ENCODE data around the gene C1QTNF5. TPM values are rescaled to one million over a fixed set of nuclear protein-coding genes. Genes with fewer than 3 reads are reported as not detected.
A peak's percentile ranks its signal among the peaks of the same experiment; 100 is the strongest.

Gene C1QTNF5
- polyA plus RNA-seq, 2 of the 4 experiments (the other 2 are of a cell fraction) = not detected

DNA sequence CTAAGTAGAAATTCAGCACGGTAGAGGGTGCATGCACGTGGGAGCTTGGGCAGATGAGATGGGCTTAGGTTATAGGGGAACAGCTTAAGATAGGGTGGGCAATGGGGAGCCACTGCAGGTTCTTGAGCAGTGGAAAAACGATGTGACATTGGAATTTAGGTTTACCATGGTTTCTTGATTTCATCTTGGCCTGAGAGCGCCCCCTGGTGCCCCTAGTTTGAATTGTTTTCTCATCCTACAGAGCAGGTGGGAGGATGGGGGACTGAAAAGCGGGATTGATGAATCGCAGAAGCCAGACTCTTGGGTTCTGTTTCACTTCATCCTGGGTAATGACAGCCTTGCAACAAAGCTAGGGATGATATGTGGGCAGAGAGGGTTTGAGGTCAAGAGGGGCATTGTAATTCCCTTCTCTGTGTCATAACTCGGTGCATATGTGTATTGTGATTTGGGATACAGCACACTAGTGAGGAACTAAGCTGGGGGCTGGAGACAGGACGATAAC is 17.1 kb downstream of the C1QTNF5 start (continued):
- TF ChIP-seq, protein P1, sequence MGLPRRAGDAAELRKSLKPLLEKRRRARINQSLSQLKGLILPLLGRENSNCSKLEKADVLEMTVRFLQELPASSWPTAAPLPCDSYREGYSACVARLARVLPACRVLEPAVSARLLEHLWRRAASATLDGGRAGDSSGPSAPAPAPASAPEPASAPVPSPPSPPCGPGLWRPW (IDR thresholded peaks at IDR 0.05) = no peak
- TF ChIP-seq HOXB13 (CRISPR knock-in tag; IDR thresholded peaks at IDR 0.05; ENCODE audit: low read depth) = no peak
- no peak for TF ChIP-seq CHD2 (IDR thresholded peaks at IDR 0.05; ENCODE audit: low read length, partially characterized antibody)
- TF ChIP-seq, protein P2, sequence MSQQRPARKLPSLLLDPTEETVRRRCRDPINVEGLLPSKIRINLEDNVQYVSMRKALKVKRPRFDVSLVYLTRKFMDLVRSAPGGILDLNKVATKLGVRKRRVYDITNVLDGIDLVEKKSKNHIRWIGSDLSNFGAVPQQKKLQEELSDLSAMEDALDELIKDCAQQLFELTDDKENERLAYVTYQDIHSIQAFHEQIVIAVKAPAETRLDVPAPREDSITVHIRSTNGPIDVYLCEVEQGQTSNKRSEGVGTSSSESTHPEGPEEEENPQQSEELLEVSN (IDR thresholded peaks at IDR 0.05; ENCODE audit: borderline replicate concordance, low read depth) = no peak
- no peak for TF ChIP-seq CHD4 (IDR thresholded peaks at IDR 0.05; ENCODE audit: borderline replicate concordance)
- TF ChIP-seq RAD21 (conservative IDR thresholded peaks at IDR 0.05 in 1 of 2, IDR thresholded peaks at IDR 0.05 in 1 of 2) = peak; percentile 47 to 64; a peak in 4 of 5 replicates
- peak; percentile 43; the same call in 2 of the 3 replicates for TF ChIP-seq SMC3 (IDR thresholded peaks at IDR 0.05)
- TF ChIP-seq POLR2AphosphoS2 (conservative IDR thresholded peaks at IDR 0.05; ENCODE audit: low read length) = no peak
- no peak for TF ChIP-seq PHF8 (IDR thresholded peaks at IDR 0.05; ENCODE audit: borderline replicate concordance, low read depth)
- TF ChIP-seq CBX8 (IDR thresholded peaks at IDR 0.05) = no peak
- TF ChIP-seq ESRRA (IDR thresholded peaks at IDR 0.05; ENCODE audit: borderline replicate concordance, low read length) = no peak

DNA sequence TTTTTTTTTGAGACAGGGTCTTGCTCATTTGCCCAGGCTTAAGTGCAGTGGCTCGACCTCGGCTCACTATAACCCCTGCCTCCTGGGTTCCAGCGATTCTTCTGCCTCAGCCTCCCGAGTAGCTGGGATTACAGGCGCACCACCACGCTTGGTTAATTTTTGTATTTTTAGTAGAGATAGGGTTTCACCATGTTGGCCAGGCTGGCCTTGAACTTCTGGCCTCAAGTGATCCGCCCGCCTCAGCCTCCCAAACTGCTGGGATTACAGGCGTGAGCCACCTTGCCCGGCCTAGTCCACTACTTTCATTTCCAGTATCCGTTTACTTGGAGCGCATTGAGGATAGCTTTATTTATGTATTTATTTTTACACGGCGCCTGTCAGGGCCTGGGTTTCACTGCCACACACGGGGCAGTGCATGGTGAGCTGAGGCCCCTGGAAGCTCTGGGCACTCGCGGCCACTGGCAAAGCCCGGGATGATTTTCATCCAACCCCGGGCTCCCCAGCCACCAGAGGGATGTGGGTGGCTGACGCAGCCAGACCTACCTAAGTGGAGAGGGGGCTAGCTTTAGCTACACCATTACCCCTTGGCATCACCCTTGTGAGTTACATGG is 17.7 kb downstream of the C1QTNF5 start:
- no peak for ATAC-seq
- Histone ChIP-seq H3K27ac (no peak overlapping the region), H3K4me1 (peaks cover 28% of the 10 kb centered on the region), H3K4me2 (no peak overlapping the region), H3K9me3 (no peaks in the 10 kb centered on the region), H3K4me3 (no peak overlapping the region)
- no peak for FAIRE-seq
- ChIA-PET POLR2A (interaction anchor here (1.2 kb wide), 1 partner anchor 154 kb away, joined by 3 read pairs; no protein-coding TSS in a partner anchor), CTCF (interaction anchor here (0.7 to 11.6 kb wide), 35 partner anchors 8 to 220 kb away, joined by 3 to 160 read pairs (median 6); partner anchors contain the start of genes C1QTNF5, CBL and RNF26)
- WGBS (ENCODE audit: missing lambda C conversion rate) = 95% methylated on average over 18 of the region's 20 CpGs
- TF ChIP-seq, protein P3, sequence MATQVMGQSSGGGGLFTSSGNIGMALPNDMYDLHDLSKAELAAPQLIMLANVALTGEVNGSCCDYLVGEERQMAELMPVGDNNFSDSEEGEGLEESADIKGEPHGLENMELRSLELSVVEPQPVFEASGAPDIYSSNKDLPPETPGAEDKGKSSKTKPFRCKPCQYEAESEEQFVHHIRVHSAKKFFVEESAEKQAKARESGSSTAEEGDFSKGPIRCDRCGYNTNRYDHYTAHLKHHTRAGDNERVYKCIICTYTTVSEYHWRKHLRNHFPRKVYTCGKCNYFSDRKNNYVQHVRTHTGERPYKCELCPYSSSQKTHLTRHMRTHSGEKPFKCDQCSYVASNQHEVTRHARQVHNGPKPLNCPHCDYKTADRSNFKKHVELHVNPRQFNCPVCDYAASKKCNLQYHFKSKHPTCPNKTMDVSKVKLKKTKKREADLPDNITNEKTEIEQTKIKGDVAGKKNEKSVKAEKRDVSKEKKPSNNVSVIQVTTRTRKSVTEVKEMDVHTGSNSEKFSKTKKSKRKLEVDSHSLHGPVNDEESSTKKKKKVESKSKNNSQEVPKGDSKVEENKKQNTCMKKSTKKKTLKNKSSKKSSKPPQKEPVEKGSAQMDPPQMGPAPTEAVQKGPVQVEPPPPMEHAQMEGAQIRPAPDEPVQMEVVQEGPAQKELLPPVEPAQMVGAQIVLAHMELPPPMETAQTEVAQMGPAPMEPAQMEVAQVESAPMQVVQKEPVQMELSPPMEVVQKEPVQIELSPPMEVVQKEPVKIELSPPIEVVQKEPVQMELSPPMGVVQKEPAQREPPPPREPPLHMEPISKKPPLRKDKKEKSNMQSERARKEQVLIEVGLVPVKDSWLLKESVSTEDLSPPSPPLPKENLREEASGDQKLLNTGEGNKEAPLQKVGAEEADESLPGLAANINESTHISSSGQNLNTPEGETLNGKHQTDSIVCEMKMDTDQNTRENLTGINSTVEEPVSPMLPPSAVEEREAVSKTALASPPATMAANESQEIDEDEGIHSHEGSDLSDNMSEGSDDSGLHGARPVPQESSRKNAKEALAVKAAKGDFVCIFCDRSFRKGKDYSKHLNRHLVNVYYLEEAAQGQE (IDR thresholded peaks at IDR 0.05) = no peak
- no peak for TF ChIP-seq MYC (IDR thresholded peaks at IDR 0.05; ENCODE audit: borderline replicate concordance, low read length)
- TF ChIP-seq CEBPB (IDR thresholded peaks at IDR 0.05) = no peak
- TF ChIP-seq FOSB (CRISPR knock-in tag; IDR thresholded peaks at IDR 0.05) = no peak
- no peak for TF ChIP-seq SREBF2 (IDR thresholded peaks at IDR 0.05)
- TF ChIP-seq JUN (IDR thresholded peaks at IDR 0.05) = no peak
- TF ChIP-seq RCOR1 (IDR thresholded peaks at IDR 0.05; ENCODE audit: low read depth, low read length) = no peak
- TF ChIP-seq, protein P4, sequence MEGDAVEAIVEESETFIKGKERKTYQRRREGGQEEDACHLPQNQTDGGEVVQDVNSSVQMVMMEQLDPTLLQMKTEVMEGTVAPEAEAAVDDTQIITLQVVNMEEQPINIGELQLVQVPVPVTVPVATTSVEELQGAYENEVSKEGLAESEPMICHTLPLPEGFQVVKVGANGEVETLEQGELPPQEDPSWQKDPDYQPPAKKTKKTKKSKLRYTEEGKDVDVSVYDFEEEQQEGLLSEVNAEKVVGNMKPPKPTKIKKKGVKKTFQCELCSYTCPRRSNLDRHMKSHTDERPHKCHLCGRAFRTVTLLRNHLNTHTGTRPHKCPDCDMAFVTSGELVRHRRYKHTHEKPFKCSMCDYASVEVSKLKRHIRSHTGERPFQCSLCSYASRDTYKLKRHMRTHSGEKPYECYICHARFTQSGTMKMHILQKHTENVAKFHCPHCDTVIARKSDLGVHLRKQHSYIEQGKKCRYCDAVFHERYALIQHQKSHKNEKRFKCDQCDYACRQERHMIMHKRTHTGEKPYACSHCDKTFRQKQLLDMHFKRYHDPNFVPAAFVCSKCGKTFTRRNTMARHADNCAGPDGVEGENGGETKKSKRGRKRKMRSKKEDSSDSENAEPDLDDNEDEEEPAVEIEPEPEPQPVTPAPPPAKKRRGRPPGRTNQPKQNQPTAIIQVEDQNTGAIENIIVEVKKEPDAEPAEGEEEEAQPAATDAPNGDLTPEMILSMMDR (IDR thresholded peaks at IDR 0.05) = no peak
- TF ChIP-seq ZFP36 (IDR thresholded peaks at IDR 0.05; ENCODE audit: borderline replicate concordance, partially characterized antibody) = no peak
- TF ChIP-seq, protein P2 (IDR thresholded peaks at IDR 0.05; ENCODE audit: borderline replicate concordance, low read depth) = no peak
- TF ChIP-seq PHF8 (IDR thresholded peaks at IDR 0.05; ENCODE audit: borderline replicate concordance, low read depth) = no peak
- no peak for TF ChIP-seq NPAS2 (CRISPR knock-in tag; IDR thresholded peaks at IDR 0.05; ENCODE audit: borderline replicate concordance)
- TF ChIP-seq, protein P5, sequence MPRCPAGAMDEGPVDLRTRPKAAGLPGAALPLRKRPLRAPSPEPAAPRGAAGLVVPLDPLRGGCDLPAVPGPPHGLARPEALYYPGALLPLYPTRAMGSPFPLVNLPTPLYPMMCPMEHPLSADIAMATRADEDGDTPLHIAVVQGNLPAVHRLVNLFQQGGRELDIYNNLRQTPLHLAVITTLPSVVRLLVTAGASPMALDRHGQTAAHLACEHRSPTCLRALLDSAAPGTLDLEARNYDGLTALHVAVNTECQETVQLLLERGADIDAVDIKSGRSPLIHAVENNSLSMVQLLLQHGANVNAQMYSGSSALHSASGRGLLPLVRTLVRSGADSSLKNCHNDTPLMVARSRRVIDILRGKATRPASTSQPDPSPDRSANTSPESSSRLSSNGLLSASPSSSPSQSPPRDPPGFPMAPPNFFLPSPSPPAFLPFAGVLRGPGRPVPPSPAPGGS (IDR thresholded peaks at IDR 0.05) = no peak
- no peak for TF ChIP-seq CBX8 (IDR thresholded peaks at IDR 0.05)
- TF ChIP-seq, protein P6, sequence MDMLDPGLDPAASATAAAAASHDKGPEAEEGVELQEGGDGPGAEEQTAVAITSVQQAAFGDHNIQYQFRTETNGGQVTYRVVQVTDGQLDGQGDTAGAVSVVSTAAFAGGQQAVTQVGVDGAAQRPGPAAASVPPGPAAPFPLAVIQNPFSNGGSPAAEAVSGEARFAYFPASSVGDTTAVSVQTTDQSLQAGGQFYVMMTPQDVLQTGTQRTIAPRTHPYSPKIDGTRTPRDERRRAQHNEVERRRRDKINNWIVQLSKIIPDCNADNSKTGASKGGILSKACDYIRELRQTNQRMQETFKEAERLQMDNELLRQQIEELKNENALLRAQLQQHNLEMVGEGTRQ (IDR thresholded peaks at IDR 0.05) = no peak
- TF ChIP-seq TFCP2L1 (CRISPR knock-in tag; IDR thresholded peaks at IDR 0.05) = no peak
- no peak for TF ChIP-seq CBX2 (IDR thresholded peaks at IDR 0.05; ENCODE audit: borderline replicate concordance, low read depth)
- DNase-seq (ENCODE audit: low read depth in 1 of 2, low spot score in 1 of 2) = no peak
